ENCODE results near the gene RARG.
"Not testable (repeated sequence)": the region's sequence is repeated elsewhere in the genome, so short reads cannot be mapped to it uniquely, and the experiment has no call there.

Gene RARG

GRCh38 chr12:53190108-53190729 is 41.8 kb downstream of the RARG start:
- DNase-seq, result peak; percentile 55

- DNase-seq, result no peak
Observed at GRCh38 chr12:53187145-53187899, 44.7 kb downstream of the RARG start.

- DNase-seq, result no peak
Observed at GRCh38 chr12:53186745-53187144, 45.3 kb downstream of the RARG start.

- DNase-seq, result no peak
Observed at GRCh38 chr12:53185582-53186153, 46.3 kb downstream of the RARG start.

GRCh38 chr12:53184828-53185227 is 47.2 kb downstream of the RARG start:
- no peak for DNase-seq

GRCh38 chr12:53182903-53183302 is 49.1 kb downstream of the RARG start:
- no peak for DNase-seq

GRCh38 chr12:53181935-53182334 is 50.1 kb downstream of the RARG start:
- DNase-seq, result no peak

- DNase-seq, result peak; percentile 84
Observed at GRCh38 chr12:53180931-53181645, 50.9 kb downstream of the RARG start.

GRCh38 chr12:53180220-53180930 is 51.6 kb downstream of the RARG start, which contains the start of the genes CSAD and ZNF740:
TSS of gene CSAD (minus strand) at chr12:53180925. CDS start at chr12:53173470, 7,455 bp downstream.
TSS of gene ZNF740 (plus strand) at chr12:53180722. CDS start at chr12:53181984, 1,262 bp downstream.
- peak; percentile 98 for DNase-seq

GRCh38 chr12:53179687-53180219 is 52.3 kb downstream of the RARG start:
- no peak for DNase-seq

- not testable (repeated sequence) for DNase-seq
Observed at GRCh38 chr12:53178803-53179202, 53.2 kb downstream of the RARG start.

GRCh38 chr12:53177447-53177846 is 54.6 kb downstream of the RARG start:
- not testable (repeated sequence) for DNase-seq

- no peak for DNase-seq
Observed at GRCh38 chr12:53176750-53177149, 55.3 kb downstream of the RARG start.

GRCh38 chr12:53174881-53175491 is 57.0 kb downstream of the RARG start:
- DNase-seq, result peak; percentile 29

GRCh38 chr12:53173085-53173715 is 58.8 kb downstream of the RARG start:
- no peak for DNase-seq

GRCh38 chr12:53172352-53172751 is 59.7 kb downstream of the RARG start:
- DNase-seq, result no peak

- no peak for DNase-seq
Observed at GRCh38 chr12:53171725-53172329, 60.2 kb downstream of the RARG start.

- DNase-seq, result no peak
Observed at GRCh38 chr12:53170876-53171724, 60.9 kb downstream of the RARG start.

- no peak for DNase-seq
Observed at GRCh38 chr12:53170215-53170614, 61.8 kb downstream of the RARG start.

GRCh38 chr12:53169644-53170043 is 62.4 kb downstream of the RARG start:
- DNase-seq, result no peak

All from CD4-positive, alpha-beta T cell treated with Interleukin-12 subunit alpha and Interleukin-12 subunit beta, for 1 hour (primary cell).